A673 (cell line): ENCODE measurements around the gene GRM1.

Experiments used
- EZH2 ChIP-seq: fragments of 200-600 bp; sonication (generic); IDR thresholded peaks from 2 replicates; pipeline ENCODE4 v1.6.1; 2017; ENCODE audit warnings: borderline replicate concordance, low read depth, mild to moderate bottlenecking, mixed read lengths, antibody characterized with exemption, low read length; ENCODE audit not compliant: poor library complexity, severe bottlenecking
- TF ChIP-seq, protein P1 (sequence below): fragments of 300-800, 200-600 bp; sonication (generic); conservative IDR thresholded peaks from 2 replicates; pipeline ENCODE4 v1.5.1; 2017; ENCODE audit warnings: low read depth, mild to moderate bottlenecking, antibody characterized with exemption, low read length, moderate library complexity, mixed read lengths

DNA sequence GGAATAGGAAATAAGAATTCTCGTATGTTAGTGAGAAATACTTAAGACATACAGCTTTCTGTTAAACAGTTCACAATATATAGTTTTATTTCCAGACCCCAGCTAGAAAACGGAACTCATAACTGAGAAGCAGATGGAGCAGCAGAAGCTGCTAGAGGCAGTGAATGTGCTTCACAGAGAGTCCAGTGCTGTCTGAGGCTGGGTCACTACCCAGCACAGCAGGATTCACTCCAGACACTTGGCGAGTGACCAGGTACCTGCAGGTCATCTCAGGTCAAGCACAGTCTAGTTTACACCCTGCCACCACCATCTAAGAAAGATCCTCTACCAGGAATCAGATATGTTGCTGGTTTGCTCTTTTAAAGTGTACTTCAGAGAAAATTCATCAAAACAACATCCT, 271.7 kb downstream of the GRM1 start:
- TF ChIP-seq, protein P1, sequence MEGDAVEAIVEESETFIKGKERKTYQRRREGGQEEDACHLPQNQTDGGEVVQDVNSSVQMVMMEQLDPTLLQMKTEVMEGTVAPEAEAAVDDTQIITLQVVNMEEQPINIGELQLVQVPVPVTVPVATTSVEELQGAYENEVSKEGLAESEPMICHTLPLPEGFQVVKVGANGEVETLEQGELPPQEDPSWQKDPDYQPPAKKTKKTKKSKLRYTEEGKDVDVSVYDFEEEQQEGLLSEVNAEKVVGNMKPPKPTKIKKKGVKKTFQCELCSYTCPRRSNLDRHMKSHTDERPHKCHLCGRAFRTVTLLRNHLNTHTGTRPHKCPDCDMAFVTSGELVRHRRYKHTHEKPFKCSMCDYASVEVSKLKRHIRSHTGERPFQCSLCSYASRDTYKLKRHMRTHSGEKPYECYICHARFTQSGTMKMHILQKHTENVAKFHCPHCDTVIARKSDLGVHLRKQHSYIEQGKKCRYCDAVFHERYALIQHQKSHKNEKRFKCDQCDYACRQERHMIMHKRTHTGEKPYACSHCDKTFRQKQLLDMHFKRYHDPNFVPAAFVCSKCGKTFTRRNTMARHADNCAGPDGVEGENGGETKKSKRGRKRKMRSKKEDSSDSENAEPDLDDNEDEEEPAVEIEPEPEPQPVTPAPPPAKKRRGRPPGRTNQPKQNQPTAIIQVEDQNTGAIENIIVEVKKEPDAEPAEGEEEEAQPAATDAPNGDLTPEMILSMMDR, result no peak
- TF ChIP-seq EZH2, result no peak
